Kidney (tissue), 14 donors: Measurements from ENCODE around the gene SRRM2. TPM values are rescaled to one million over a fixed set of nuclear protein-coding genes. Genes with fewer than 3 reads are reported as not detected.
A peak's percentile ranks its signal among the peaks of the same experiment; 100 is the strongest.

Experiments used
- DNase-seq, 5 donors: peaks; one replicate each; pipeline ENCODE4 v3.0.0-alpha.2; 2013 to 2020
- FAIRE-seq: peaks from 2 replicates; lab custom pipeline; 2012; peaks lifted over from hg19 to GRCh38; lab: Jason Lieb, UNC
- H3K27ac ChIP-seq, 2 donors: one replicate each; pipeline ENCODE4 v1.7.0; 2013; ENCODE audit warnings: low read depth in 2 of 2, low read length in 2 of 2, inconsistent platforms in 1 of 2
- H3K27me3 ChIP-seq: one replicate; pipeline ENCODE4 v1.7.1; 2013; ENCODE audit warnings: low read length, inconsistent platforms; ENCODE audit not compliant: control insufficient read depth, insufficient read depth
- H3K36me3 ChIP-seq, 3 donors: one replicate each; pipeline versions ENCODE4 v1.7.0 to v1.7.1; 2013; ENCODE audit warnings: low read length in 3 of 3, control low read depth in 1 of 3, inconsistent platforms in 1 of 3; ENCODE audit not compliant: insufficient read depth in 3 of 3, control insufficient read depth in 2 of 3
- H3K4me1 ChIP-seq, 3 donors: one replicate each; pipeline versions ENCODE4 v1.7.0 to v1.7.1; 2013; ENCODE audit warnings: low read length in 3 of 3, inconsistent platforms in 1 of 3, low read depth in 1 of 3; ENCODE audit not compliant: control insufficient read depth in 2 of 3, insufficient read depth in 2 of 3
- H3K4me3 ChIP-seq, 3 donors: one replicate each; pipeline versions ENCODE4 v1.7.0 to v1.8.1; 2013; ENCODE audit warnings: low read length in 3 of 3, control low read depth in 1 of 3, inconsistent platforms in 1 of 3
- H3K9ac ChIP-seq, 3 donors: one replicate each; pipeline versions ENCODE4 v1.7.0 to v1.7.1; 2013; ENCODE audit warnings: low read length in 3 of 3, control low read depth in 1 of 3, inconsistent platforms in 1 of 3
- H3K9me3 ChIP-seq, 3 donors: one replicate each; pipeline versions ENCODE4 v1.7.0 to v1.7.1; 2013; ENCODE audit warnings: low read length in 3 of 3, control low read depth in 1 of 3, inconsistent platforms in 1 of 3; ENCODE audit not compliant: control insufficient read depth in 2 of 3, insufficient read depth in 1 of 3
- intact Hi-C: fragments of 100-400 bp; cut with DNase I; formaldehyde crosslinking; loops from one replicate; pipeline ENCODE4 v1.11.1; 2022
- polyA plus RNA-seq: library from polyadenylated mRNA; stranded (reverse); fragments of 350-450 nt; fragmentation: Illumina TruSeq; extraction: RNeasy Lipid Tissue Mini Kit (QIAGEN cat#74804); gene quantifications from one replicate; pipeline ENCODE4 v1.2.3, GENCODE V29; 2014; ENCODE audit warnings: low read depth, low replicate concordance; ENCODE audit not compliant: insufficient read depth
- total RNA-seq: library from RNA; stranded (reverse); fragmentation: NEBNext Ultra II Directional; extraction: Animal tissue kit (Norgen Biotek cat#: 25700); gene quantifications from one replicate; pipeline ENCODE4 v1.2.1, GENCODE V29; 2021
- TF ChIP-seq, protein P1 (sequence below): IDR thresholded peaks from 3 replicates; pipeline ENCODE4 v1.5.1; 2012; ENCODE audit warnings: mild to moderate bottlenecking, moderate library complexity, borderline replicate concordance; ENCODE audit not compliant: insufficient read depth; ENCODE audit errors: extremely low read depth
- donor health status: control.
- donor health status: control.
- donor health status: control.
- donor health status: control.
- donor health status: control.
- donor health status: DM: yes; HTN: yes; CAD: no.
- donor health status: Normal renal cell carcinoma (clear cell type).

Gene SRRM2
- total and polyA plus RNA-seq, 2 donors from 2014 or later = 386 to 621 TPM

DNA sequence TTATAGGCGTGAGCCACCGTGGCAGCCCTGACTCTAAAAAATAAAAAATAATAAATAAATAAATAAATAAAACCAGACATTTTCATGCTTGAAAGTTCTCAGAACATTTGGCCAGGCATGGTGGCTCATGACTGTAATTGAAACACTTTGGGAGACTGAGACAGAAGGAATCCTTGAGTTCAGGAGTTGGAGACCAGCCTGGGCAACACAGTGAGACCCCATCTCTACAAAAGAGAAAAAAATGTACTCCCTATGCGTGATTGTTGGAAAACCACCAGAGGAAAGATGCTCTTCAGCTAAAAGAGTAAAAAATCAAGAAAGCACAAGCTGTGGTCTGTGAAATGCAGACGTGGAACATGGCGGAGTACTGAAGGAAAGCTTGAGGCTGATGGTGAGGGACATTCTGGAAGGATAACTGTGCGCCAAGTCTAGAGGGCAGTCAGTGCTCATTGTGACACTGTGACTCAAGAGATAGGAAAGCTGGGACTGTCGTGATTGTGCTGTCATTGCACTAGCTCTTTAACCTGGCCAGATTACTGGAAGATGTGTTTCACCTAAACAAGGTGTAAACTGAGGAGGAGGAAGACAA, 28.3 kb upstream of the SRRM2 start:
- intact Hi-C loops = no loop called here
- Histone ChIP-seq H3K27ac (no peak overlapping the region), H3K27me3 (no peaks in the 10 kb centered on the region), H3K36me3 (no peaks in the 10 kb centered on the region), H3K9me3 (no peaks in the 10 kb centered on the region), H3K4me1 (peaks cover 0 to 4% (median 0%) of the 10 kb centered on the region in 3 donors), H3K9ac (no peak overlapping the region), H3K4me3 (no peak overlapping the region)
- FAIRE-seq (no peak), DNase-seq (no peak)
- TF ChIP-seq, protein P1, sequence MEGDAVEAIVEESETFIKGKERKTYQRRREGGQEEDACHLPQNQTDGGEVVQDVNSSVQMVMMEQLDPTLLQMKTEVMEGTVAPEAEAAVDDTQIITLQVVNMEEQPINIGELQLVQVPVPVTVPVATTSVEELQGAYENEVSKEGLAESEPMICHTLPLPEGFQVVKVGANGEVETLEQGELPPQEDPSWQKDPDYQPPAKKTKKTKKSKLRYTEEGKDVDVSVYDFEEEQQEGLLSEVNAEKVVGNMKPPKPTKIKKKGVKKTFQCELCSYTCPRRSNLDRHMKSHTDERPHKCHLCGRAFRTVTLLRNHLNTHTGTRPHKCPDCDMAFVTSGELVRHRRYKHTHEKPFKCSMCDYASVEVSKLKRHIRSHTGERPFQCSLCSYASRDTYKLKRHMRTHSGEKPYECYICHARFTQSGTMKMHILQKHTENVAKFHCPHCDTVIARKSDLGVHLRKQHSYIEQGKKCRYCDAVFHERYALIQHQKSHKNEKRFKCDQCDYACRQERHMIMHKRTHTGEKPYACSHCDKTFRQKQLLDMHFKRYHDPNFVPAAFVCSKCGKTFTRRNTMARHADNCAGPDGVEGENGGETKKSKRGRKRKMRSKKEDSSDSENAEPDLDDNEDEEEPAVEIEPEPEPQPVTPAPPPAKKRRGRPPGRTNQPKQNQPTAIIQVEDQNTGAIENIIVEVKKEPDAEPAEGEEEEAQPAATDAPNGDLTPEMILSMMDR = no peak

DNA sequence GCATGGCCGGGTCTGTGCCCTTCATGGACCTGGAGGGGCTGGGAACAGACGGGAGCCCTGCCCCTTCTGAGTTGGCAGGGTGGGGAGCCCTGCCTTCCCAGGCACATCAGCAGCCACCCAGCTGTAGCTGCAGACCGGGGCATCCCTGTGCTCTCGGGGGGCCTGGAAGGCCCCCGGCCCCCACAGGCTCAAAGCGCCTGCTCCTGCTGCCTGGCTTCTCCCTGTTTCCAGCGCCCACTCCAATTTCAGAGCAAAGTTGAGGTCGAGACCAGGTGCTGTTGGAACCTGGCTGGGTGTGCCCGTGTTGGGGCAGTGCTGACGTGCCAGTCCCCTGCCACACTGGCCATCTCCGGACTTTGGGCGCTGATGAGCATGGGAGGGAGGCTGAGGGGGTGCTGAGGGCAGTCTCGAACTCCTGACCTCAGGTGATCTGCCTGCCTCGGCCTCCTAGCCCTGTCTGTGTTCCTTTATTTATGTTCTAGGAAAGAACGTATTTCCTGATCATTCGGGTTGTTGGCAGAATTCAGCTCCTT, 27.6 kb upstream of the SRRM2 start:
- Histone ChIP-seq H3K36me3 (no peaks in the 10 kb centered on the region), H3K4me3 (no peak overlapping the region), H3K9me3 (no peaks in the 10 kb centered on the region), H3K27me3 (no peaks in the 10 kb centered on the region), H3K9ac (no peak overlapping the region), H3K4me1 (peaks cover 0 to 2% (median 0%) of the 10 kb centered on the region in 3 donors), H3K27ac (no peak overlapping the region)
- DNase-seq = peak in 1 of 5 donors; percentile 66
- no peak for FAIRE-seq
- intact Hi-C loops = no loop called here
- TF ChIP-seq, protein P1 = no peak

DNA sequence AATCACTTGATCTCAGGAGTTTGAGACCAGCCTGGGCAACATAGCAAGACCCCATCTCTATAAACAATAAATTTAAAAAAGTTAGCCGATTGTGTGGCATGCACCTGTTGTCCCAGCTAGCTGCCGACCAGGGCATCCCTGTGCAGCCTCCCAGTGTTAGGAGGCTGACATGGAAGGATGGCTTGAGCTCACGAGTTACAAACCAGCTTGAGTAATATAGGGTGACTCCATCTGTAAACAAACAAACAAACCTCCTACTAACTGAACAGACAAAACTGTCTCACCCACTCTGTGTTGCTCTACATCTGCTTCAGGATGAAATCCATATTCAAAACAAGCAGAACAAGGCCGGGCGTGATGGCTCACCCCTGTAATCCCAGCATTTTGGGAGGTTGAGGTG, 25.5 kb upstream of the SRRM2 start:
- Histone ChIP-seq H3K27ac (no peak overlapping the region), H3K4me3 (no peak overlapping the region), H3K27me3 (no peaks in the 10 kb centered on the region), H3K36me3 (no peaks in the 10 kb centered on the region), H3K9me3 (no peaks in the 10 kb centered on the region), H3K9ac (no peak overlapping the region), H3K4me1 (no peaks in the 10 kb centered on the region)
- no peak for FAIRE-seq
- DNase-seq = no peak
- intact Hi-C loops = no loop called here
- TF ChIP-seq, protein P1 = no peak
